Measurements from ENCODE around the gene FBLN1. TPM values are rescaled to one million over a fixed set of nuclear protein-coding genes. Genes with fewer than 3 reads are reported as not detected.

Gene FBLN1
- total and polyA plus RNA-seq, 2 of the 8 experiments (the other 6 are each of a cell fraction or from before 2014, with no cell fraction given): 159 to 168 TPM

GRCh38 chr22:45476814-45477213, 25.9 kb upstream of the FBLN1 start:
- H3K4ac ChIP-seq (replicated peaks; ENCODE audit: insufficient read length, low read depth, low read length): no peak overlapping the region
- no peak overlapping the region for H4K91ac ChIP-seq (replicated peaks; ENCODE audit: insufficient read length, low read length)
- H3K4me3 ChIP-seq (ENCODE audit: extremely low read depth in 1 of 4, insufficient read depth in 2 of 4, low read depth in 3 of 4, low read length in 4 of 4): no peak overlapping the region
- H2BK20ac ChIP-seq (ENCODE audit: low read length): no peak overlapping the region
- H4K5ac ChIP-seq (ENCODE audit: insufficient read length, low read depth, low read length): no peak overlapping the region
- POLR2A ChIA-PET (ENCODE audit: partially characterized antibody): interaction anchor here (1.5 to 1.9 kb wide), 2 partner anchors 14 to 27 kb away, joined by 4 to 6 read pairs; no protein-coding TSS in a partner anchor
- DNase-seq (ENCODE audit: low read depth in 1 of 2, low spot score in 2 of 2): no peak
- H3K4me2 ChIP-seq (ENCODE audit: insufficient read depth in 1 of 2, low read depth in 2 of 2, low read length in 2 of 2): no peak overlapping the region
- no peaks in the 10 kb centered on the region for H3K27me3 ChIP-seq (replicated peaks in 1 of 4; ENCODE audit: control insufficient read depth in 3 of 4, extremely low read depth in 1 of 4, insufficient read depth in 3 of 4, low read length in 3 of 4)
- H3K56ac ChIP-seq (replicated peaks; ENCODE audit: insufficient read length, low read depth, low read length): no peak overlapping the region
- no peak overlapping the region for H3K9ac ChIP-seq (replicated peaks in 1 of 4; ENCODE audit: extremely low read depth in 1 of 4, low read depth in 3 of 4, low read length in 3 of 4)
- peaks cover 3% of the 10 kb centered on the region; the same call in 1 of the 2 replicates for H3K79me1 ChIP-seq (ENCODE audit: low read depth, low read length)
- peaks cover 0 to 2% (median 0%) of the 10 kb centered on the region in 4 experiments; a peak in 1 of 7 replicates for H3K4me1 ChIP-seq (replicated peaks in 1 of 4; ENCODE audit: control insufficient read depth in 3 of 4, insufficient read depth in 4 of 4, low read length in 3 of 4)
- no peaks in the 10 kb centered on the region for H3K23me2 ChIP-seq (ENCODE audit: low read depth, low read length)
- H4K8ac ChIP-seq (ENCODE audit: extremely low read depth, insufficient read depth, low read length): no peak overlapping the region
- H2BK120ac ChIP-seq (replicated peaks; ENCODE audit: low read depth, low read length): no peak overlapping the region
- no peak overlapping the region for H3K23ac ChIP-seq (ENCODE audit: insufficient read length)
- WGBS, 2 experiments (ENCODE audit: extremely low coverage in 1 of 2, insufficient coverage in 1 of 2, insufficient read length in 1 of 2, insufficient replicate concordance in 2 of 2, low coverage in 1 of 2, low lambda C conversion rate in 2 of 2, missing lambda C conversion rate in 1 of 2): 89% methylated on average over 6 of the region's 6 CpGs; no CpG with 5 or more reads in 1 of the 2 experiments
- no peak overlapping the region for H2BK5ac ChIP-seq (ENCODE audit: low read depth, low read length)
- H3K9me3 ChIP-seq (ENCODE audit: insufficient read depth in 2 of 2, low read depth in 1 of 2, low read length in 1 of 2): no peaks in the 10 kb centered on the region
- no peak for FAIRE-seq
- H3K18ac ChIP-seq (ENCODE audit: extremely low read depth, low read length): no peak overlapping the region
- TF ChIP-seq CHD2 (IDR thresholded peaks at IDR 0.05; ENCODE audit: low read length): no peak
- CTCF ChIA-PET (ENCODE audit: partially characterized antibody): interaction anchor here (1.5 to 1.8 kb wide), 4 partner anchors 15 to 77 kb away, joined by 3 to 6 read pairs (median 5); no protein-coding TSS in a partner anchor
- H3K36me3 ChIP-seq (ENCODE audit: control insufficient read depth in 2 of 4, insufficient read depth in 4 of 4, low read length in 3 of 4): no peaks in the 10 kb centered on the region
- no peak overlapping the region for H2BK15ac ChIP-seq (ENCODE audit: low read length)
- H4K20me1 ChIP-seq (replicated peaks in 1 of 2; ENCODE audit: control insufficient read depth in 1 of 2, insufficient read depth in 2 of 2, low read length in 2 of 2): no peaks in the 10 kb centered on the region
- H3K14ac ChIP-seq (ENCODE audit: insufficient read length): no peak overlapping the region
- H3K79me2 ChIP-seq (ENCODE audit: control insufficient read depth in 1 of 2, insufficient read depth in 2 of 2, low read length in 2 of 2): no peaks in the 10 kb centered on the region
- H3K27ac ChIP-seq (ENCODE audit: low read depth, low read length): no peak overlapping the region
- no peak overlapping the region for H2BK12ac ChIP-seq (ENCODE audit: low read depth, low read length)
- H2AFZ ChIP-seq (ENCODE audit: low read length): no peak overlapping the region
- H2AK5ac ChIP-seq (ENCODE audit: low read depth, low read length): no peak overlapping the region

Measured in H1 (cell line).